ENCODE measurements around the gene TRAK2.
A peak's percentile ranks its signal among the peaks of the same experiment; 100 is the strongest.

Gene TRAK2

DNA sequence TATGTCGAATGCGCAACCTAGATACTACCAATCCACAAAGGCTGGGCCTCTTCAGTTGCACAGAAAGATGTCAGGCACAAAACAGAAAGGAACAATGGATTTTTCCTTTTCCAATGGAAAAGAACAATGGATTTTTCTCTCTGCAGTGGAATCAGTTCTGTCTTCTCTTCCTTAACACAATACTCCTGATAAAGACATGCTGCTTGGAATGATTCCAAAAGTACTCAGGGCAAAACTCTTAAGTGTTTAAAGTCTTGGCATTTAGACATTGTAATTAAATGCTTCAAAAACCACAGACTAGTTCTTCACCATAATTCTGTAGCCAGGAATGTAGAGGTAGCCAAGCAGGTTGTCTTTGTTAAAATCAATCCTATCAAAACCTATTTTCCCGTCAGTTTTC, 47.4 kb downstream of the TRAK2 start:
- POLR2A ChIA-PET: no interaction called here
- DNase-seq (ENCODE audit: low read depth, low spot score): no peak
- TF ChIP-seq, protein P1, sequence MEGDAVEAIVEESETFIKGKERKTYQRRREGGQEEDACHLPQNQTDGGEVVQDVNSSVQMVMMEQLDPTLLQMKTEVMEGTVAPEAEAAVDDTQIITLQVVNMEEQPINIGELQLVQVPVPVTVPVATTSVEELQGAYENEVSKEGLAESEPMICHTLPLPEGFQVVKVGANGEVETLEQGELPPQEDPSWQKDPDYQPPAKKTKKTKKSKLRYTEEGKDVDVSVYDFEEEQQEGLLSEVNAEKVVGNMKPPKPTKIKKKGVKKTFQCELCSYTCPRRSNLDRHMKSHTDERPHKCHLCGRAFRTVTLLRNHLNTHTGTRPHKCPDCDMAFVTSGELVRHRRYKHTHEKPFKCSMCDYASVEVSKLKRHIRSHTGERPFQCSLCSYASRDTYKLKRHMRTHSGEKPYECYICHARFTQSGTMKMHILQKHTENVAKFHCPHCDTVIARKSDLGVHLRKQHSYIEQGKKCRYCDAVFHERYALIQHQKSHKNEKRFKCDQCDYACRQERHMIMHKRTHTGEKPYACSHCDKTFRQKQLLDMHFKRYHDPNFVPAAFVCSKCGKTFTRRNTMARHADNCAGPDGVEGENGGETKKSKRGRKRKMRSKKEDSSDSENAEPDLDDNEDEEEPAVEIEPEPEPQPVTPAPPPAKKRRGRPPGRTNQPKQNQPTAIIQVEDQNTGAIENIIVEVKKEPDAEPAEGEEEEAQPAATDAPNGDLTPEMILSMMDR (IDR thresholded peaks at IDR 0.05; ENCODE audit: insufficient read depth, low read length, missing control alignments): no peak

GRCh38 chr2:201402651-201403562, 48.4 kb downstream of the TRAK2 start:
- no peak overlapping the region for H3K4me3 ChIP-seq (ENCODE audit: low read depth, low read length)
- POLR2A ChIA-PET: no interaction called here
- TF ChIP-seq, protein P1 (IDR thresholded peaks at IDR 0.05; ENCODE audit: insufficient read depth, low read length, missing control alignments): no peak
- CTCF ChIA-PET: interaction anchor here (1.4 kb wide), 1 partner anchor 171 kb away, joined by 5 read pairs; no protein-coding TSS in a partner anchor
- peak; percentile 76 for DNase-seq (ENCODE audit: low read depth, low spot score)

More for the DNA sequence above, 47.4 kb downstream of the TRAK2 start:
- CTCF ChIA-PET: interaction anchor here (1.5 kb wide), 1 partner anchor 9 kb away, joined by 3 read pairs; no protein-coding TSS in a partner anchor
- no peak overlapping the region for H3K4me3 ChIP-seq (ENCODE audit: low read depth, low read length)

GRCh38 chr2:201401815-201402214, 49.4 kb downstream of the TRAK2 start:
- TF ChIP-seq, protein P1 (IDR thresholded peaks at IDR 0.05; ENCODE audit: insufficient read depth, low read length, missing control alignments): no peak
- DNase-seq (ENCODE audit: low read depth, low spot score): no peak
- ChIA-PET POLR2A (no interaction called here), CTCF (interaction anchor here (1.1 to 1.6 kb wide), 2 partner anchors 16 to 165 kb away, joined by 3 to 4 read pairs; no protein-coding TSS in a partner anchor)
- no peak overlapping the region for H3K4me3 ChIP-seq (ENCODE audit: low read depth, low read length)

- no peak overlapping the region for H3K4me3 ChIP-seq (ENCODE audit: low read depth, low read length)
- TF ChIP-seq, protein P1 (IDR thresholded peaks at IDR 0.05; ENCODE audit: insufficient read depth, low read length, missing control alignments): no peak
- DNase-seq (ENCODE audit: low read depth, low spot score): no peak
- POLR2A ChIA-PET: no interaction called here
- CTCF ChIA-PET: no interaction called here
These were observed 54.7 kb downstream of the TRAK2 start for GRCh38 chr2:201396595-201396994.

GRCh38 chr2:201383136-201383535, 68.1 kb downstream of the TRAK2 start:
- DNase-seq (ENCODE audit: low read depth, low spot score): no peak
- H3K4me3 ChIP-seq (ENCODE audit: low read depth, low read length): no peak overlapping the region
- ChIA-PET CTCF (interaction anchor here (1.7 kb wide), 1 partner anchor 19 kb away, joined by 5 read pairs; no protein-coding TSS in a partner anchor), POLR2A (no interaction called here)
- TF ChIP-seq, protein P1 (IDR thresholded peaks at IDR 0.05; ENCODE audit: insufficient read depth, low read length, missing control alignments): no peak

Measured in AG04449 (cell line).